HG02763 (cell line): Measurements from ENCODE around the gene IDH2.
"Not testable (repeated sequence)": the region's sequence is repeated elsewhere in the genome, so short reads cannot be mapped to it uniquely, and the experiment has no call there.

Source experiments
- ATAC-seq: cut with Tn5 transposase; IDR thresholded peaks from one replicate; pipeline ENCODE4 v1.9.1; 2021; ENCODE audit warnings: mild to moderate bottlenecking, moderate library complexity; ENCODE audit not compliant: unreplicated experiment

IDH2 gene

DNA sequence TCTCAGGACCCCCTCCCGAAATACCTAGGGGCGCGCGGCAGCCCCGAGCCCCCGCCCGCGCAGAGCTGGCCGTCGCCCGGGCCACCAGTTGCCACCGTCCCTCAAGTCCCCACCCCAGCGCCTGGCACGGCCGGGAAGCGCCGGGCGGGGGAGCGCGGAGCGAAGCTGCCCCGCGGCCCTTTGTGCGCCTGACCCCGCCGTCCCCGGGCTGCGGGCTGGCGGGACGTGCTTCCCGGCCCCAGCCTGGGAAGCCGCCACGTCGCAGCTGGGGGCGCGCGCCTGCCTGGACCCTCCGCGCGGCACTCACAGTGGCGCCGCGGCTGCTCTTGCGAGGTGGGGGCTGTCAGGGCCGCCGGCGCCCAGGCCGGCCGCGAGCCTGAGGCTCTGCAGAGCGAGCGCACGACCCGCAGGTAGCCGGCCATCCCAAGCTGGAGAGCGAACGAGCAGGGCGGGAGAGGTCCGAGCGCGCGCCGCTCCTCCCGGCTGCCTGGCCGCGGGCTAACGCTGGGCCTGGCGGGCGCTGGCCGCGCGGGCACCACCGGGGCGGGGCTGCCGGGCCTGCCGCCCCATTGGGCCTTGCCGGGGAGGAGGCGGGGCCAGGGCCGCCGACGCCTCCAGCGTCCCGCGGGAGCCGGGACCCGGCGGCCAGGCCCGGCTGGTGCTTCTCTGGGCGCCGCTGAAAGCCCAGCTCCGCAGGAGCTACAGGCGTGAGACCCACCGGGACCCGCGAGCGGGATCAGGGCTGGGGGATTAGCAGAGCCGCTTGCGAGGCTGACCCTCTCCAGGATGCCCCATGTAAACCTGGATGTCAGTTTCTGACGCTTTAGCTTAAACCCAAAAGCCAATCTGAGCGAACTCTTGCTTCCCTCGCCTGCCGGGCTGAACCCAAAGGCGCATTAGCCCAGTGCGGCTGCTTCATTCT is at the start of gene IDH2:
IDH2 (minus strand) TSS at position 500 of the 922 bp plus-strand sequence; CDS start at position 422, 78 bp downstream.
- ATAC-seq, result peak; percentile 63

DNA sequence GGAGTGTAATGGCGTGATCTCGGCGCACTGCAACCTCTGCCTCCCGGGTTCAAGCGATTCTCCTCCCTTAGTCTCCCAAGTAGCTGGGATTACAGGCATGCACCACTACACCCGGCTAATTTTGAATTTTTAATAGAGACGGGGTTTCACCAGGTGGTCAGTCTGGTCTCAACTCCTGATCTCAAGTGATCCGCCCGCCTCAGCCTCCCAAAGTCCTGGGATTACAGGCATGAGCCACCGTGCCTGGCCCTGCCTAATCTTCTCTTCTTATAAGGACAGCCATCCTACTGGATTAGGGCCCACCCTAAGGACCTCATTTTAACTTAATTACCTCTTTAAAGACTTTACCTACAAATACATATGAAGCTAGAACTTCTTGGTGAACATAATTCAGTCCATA is 48.3 kb upstream of the IDH2 start:
- ATAC-seq, result not testable (repeated sequence)

DNA sequence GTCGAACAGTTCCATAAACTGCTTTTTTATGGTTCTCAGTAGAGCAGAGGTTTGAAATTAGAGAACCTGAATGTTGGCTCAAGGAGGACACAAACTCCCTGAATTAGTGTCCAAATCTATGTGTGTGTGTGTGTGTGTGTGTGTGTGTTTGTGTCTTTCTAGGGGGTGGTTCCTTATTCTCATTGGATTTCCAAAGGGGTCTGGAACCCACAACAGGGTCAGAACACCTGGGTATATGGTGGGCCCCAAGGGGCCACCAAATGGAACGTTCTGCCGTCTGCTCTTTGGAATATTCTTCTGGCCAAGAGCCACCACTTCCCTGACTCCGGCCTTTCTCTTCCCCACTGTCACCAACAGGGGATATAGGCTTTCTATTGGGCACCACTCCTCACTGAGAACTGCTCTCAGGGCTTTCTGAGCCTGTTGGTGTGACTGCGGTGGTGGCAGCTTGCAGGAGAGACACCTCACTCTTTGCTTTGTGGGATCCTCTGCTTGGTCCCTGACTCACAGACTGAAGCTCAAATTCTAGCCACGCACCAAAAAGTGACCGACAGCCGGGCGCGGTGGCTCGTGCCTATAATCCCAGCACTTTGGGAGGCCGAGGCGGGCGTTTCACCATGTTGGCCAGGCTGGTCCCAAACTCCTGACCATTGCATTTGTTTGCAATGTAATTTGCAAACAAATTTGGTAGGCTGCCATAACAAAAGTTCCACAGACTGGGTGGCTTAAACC is 47.5 kb upstream of the IDH2 start:
- no peak for ATAC-seq

DNA sequence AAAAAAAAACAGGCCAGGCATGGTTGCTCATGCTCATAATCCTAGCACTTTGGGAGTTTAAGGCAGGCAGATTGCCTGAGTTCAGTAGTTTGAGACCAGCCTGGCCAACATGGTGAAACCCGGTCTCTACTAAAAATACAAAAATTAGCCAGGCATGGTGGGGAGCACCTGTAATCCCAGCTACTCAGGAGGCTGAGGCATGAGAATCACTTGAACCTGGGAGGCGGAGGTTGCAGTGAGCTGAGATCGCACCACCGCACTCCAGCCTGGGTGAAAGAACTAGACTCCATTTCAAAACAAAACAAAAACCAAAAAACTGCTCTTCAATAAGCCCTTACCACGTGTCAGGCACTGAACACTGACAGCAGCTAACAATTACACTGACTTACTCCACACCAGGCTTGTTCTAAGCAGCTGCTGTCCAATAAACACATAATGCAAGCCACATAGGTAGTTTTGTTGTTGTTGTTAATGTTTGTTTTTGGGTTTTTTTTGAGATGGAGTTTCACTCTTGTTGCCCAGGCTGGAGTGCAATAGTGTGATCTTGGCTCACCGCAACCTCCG is 44.0 kb upstream of the IDH2 start:
- ATAC-seq, result not testable (repeated sequence)

DNA sequence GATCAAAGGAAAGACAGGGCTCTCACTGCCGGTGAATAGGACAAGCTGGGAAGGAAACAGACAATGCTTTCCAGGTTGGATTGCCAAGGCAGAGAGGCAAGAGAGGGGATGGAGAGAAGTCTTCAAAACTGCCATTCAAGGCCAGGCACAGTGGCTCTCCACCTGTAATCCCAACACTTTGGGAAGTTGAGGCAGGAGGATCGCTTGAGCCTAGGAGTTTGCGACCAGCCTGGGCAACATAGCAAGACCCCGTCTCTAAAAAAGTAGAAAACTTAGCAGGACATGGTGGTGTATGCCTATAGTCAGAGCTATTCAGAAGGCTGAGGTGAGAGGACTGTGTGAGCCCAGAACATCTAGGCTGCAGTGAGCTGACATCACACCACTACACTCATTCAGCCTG is 43.5 kb upstream of the IDH2 start:
- ATAC-seq, result no peak

DNA sequence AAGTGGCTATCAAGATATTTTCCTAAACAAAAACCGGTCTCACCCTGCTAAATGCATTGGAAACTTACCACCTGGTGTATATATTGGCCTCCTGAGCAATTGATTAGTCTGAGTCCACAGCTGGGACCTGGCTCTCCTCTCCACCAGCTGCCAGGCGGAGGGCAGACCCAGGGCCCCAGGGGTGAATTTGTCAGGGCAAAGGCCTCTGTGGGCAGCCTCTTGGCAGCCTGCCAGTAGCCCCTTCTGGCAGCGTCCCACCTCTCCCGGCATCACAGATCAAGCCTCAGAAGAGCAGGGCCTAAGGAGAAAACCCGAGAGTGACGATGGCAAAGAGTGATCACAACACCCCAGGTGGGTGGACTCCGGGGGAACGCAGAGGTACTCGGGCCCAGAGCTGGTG is 43.0 kb upstream of the IDH2 start:
- no peak for ATAC-seq

DNA sequence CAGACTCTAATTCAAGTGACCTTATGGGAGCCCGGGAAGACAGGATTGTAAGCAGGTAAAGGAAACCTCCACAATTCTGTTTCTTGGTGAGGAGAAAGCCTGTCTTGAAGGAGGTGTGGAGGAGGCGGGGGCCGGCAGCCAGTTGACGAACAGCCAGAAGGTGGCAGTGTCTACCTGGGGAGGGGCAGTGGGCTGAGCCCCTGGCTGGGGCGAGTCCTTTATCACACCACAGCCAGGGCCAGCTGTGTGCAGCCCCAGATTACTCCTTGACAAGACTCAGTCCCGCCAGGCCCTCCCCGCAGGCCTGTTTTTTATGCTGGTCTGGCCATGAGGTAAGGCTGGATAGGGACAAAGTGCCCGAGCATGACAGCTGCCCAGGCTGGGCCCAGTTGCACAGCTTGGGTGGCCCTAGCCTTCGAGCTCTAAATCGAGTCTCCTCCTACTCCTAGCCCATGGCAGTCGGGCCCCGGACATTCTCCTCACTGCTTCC is 40.9 kb upstream of the IDH2 start:
- peak; percentile 70 for ATAC-seq

DNA sequence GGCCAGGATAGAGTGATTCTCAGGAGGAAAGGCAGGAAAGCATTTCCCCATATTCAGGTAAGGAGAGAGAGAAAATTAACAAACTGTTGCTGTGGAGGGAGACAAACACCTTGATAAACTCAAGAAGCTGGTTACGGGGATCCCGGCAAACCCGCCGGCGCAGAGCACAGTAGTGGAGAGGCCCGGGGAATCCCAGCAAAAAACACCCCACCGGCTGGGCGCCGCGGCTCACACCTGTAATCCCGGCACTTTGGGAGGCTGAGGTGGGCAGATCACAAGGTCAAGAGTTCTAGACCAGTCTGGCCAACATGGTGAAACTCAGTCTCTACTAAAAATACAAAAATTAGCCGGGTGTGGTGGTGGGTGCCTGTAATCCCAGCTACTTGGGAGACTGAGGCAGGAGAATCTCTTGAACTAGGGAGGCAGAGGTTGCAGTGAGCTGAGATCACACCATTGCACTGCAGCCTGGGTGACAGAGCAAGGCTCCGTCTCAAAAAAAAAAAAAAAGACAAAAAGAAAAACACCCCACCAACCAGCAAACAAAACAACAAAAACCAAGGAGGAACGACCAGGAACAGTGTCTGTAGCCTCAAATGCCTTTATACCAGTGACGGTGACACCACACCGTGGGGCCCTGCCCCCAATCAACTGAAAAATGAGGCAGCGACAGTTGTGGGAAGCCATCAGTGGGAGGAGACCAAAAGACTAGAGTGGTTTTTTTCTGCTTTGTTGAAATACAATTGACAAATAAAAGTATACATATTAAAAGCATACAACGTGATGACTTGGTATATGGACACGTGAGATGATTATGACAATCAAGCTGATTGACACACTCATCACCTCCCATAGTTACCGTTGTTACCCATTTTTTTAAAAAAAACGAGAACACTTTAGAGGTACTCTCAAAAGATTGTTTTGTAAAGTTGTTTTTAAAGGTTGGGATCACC is 40.2 kb upstream of the IDH2 start:
- no peak for ATAC-seq

DNA sequence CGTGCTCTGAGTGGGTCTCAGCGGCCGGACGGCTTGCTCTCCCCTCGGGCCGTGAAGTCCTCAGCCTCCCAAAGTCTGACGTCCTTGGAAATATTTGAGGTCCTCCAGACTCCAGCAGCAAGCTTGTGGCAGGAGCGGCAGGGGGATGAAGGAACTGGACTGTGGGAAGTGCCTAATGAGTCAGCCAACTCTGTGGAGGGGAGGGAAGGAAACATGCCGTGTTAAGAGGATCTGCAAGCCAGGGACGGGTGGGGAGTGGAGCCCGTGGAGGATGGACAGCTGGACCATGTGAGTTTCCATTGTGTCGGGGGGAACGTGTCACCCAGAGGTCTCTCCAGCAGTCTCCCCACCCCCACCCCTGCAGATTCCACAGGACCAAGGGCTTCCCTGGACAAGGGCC is 39.4 kb upstream of the IDH2 start:
- ATAC-seq, result no peak

DNA sequence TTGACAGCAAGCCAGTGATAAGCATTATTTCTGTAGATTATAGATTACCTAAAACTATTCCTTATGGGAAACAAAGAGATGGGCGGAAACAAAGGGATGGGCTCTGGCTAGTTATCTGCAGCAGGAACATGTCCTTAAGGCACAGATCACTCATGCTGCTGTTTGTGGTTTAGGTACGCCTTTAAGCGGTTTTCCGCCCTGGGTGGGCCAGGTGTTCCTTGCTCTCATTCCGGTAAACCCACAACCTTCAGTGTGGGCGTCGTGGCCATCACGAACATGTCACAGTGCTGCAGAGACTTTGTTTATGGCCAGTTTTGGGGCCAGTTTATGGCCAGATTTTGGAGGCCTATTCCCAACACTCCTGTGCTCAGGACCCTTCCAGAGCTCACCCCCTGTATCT is 37.3 kb upstream of the IDH2 start:
- not testable (repeated sequence) for ATAC-seq

DNA sequence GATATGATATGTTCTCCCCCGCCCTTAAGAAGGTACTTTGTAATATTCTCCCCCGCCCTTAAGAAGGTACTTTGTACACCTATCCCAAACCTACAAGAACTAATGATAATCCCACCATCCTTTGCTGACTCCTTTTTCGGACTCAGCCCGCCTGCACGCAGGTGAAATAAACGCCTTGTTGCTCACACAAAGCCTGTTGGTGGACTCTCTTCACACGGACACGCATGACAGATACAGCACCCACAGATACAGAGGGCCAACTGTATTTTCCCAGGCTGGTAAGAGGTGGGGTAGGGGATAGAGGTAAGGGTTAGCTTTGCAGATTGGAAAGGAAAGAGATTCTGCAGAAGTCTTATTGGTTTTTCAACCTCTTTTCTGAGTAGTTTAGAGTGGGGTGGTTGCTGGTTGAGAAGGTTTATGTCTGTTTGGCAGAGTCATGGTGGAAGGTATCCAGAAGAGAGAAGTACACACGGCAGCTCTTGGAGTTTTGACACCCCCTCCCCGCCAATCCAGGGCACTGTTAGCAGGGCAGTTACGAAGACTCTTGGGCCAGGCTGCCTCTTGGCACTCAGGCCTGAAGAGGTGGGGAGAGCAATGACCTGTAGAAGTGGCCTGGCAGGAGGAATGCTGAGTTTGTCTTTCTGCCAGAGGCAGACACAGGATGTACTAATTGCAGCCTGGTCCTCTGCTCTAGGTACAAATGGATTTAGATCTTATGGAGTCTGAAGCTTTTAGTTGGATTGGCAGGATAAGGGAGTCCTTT is 36.0 kb upstream of the IDH2 start:
- ATAC-seq, result no peak

DNA sequence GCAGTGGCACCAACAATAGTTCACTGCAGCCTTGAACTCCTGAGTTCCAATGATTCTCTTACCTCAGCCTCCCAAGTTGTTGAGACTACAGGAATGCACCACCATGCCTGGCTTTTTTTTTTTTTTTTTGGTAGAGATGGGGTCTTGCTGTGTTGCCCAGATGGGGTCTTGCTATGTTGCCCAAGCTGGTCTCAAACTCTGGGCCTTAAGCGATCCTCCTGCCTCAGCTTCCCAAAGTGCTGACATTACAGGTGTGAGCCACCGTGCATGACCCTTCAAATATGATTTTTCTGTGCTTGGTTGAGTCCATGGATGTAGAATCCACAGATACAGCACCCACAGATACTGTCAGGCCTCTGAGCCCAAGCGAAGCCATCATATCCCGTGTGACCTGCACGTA is 30.2 kb upstream of the IDH2 start:
- ATAC-seq, result no peak

DNA sequence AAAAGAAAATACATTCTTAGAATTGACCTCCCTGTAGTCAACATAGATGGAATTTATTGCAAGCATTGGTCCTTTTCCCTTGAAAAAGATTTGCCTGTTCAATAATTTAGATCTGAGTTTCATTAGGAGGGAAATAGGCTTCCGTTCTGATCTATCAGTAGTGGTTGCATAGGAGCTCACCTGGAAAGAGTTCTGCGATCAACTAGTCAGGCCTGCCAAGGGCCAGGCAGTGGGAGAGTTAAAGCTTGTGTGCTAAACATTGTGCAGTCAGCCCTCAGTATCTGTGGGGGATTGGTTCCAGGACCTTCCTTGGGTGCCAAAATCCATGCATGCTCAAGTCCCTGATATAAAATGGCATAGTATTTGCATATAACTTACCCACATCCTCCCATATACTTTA is 29.6 kb upstream of the IDH2 start:
- no peak for ATAC-seq

DNA sequence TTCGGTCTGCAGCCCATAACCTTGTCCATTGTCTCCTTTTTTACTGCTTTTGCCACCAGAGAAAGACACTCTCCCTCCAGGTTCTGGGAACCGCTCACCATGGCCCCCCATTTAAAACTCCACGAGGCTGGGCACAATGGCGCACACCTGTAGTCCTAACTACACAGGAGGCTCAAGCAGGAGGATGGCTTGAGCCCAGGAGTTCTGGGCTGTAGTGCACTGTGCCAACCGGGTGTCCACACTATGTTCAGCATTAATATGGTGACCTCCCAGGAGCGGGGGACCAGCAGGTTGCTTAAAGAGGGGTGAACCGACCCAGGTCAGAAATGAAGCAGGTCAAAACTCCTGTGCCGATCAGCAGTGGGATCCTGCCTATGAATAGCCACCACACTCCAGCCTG is 28.0 kb upstream of the IDH2 start:
- ATAC-seq, result no peak

DNA sequence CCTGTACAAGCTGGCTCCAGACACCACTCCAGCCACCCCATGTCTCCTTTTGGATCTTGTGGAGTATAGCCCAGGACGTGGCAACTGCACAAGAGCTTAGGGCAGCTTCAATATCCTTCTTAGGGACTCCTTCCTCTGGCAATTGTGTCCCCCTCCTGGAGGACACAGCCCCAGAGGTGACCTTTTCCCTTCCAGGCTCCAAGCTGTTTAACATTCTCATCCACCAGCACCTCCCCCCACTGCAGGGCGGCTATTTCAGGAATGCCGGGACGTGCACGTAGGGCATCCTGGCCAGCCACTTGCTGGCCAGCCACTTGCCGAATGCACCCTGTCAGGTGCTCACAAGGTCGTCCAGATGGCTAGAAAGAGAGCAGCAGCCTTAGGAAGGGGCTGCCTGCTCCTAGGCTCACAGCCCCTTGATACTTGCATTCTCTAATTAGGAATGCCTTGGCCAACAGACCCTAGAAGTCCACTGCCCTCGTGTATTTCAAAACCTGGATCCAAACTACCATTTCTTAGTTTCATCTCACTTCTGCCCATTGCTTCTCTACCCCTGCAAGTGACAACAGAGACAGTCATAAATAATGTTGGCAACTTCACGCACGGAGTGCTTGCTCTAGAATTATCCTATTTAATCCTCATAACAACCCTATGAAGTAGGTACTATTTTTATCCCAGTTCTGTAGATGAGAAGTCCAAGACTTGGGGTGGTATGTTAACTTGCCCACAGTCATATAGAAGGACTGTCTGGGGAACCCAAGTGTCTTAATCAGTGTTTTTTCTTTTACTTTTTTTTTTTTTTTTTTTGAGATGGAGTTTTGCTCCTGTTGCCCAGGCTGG is 24.5 kb upstream of the IDH2 start:
- no peak for ATAC-seq

DNA sequence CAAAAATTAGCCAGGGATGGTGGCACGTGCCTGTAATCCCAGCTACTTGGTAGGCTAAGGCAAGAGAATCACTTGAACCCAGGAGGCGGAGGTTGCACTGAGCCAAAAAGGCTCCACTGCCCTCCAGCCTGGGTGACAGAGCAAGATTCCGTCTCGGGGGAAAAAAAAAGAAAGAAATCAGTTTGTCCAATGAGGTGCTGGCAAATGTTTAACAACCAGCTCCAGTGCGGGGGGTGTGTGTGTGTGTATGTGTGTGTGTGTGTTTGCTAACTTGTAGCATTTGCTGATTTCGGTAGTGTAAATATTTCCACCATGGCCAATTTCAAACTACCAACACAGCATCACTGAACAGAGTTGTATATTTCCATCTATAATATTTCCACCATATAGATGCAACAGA is 23.8 kb upstream of the IDH2 start:
- no peak for ATAC-seq

DNA sequence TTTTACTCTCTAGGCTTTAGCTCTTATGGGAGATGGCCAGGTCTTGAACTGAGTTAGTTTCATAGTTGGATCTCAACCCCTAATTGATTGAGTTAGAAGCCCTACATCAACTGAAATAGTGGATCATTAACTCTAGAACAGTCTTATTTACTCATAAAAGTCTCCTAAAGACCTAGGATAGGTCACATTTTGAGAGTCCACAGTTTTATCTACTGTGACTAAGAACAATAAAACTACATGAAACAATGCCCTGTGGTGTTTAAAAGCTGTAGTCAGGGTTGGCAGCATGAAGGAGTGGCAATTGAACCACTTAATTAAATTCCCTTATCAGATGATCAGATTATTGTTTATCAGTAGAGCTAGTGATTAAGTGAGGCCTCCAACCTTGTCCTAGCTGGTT is 22.2 kb upstream of the IDH2 start:
- ATAC-seq, result no peak

DNA sequence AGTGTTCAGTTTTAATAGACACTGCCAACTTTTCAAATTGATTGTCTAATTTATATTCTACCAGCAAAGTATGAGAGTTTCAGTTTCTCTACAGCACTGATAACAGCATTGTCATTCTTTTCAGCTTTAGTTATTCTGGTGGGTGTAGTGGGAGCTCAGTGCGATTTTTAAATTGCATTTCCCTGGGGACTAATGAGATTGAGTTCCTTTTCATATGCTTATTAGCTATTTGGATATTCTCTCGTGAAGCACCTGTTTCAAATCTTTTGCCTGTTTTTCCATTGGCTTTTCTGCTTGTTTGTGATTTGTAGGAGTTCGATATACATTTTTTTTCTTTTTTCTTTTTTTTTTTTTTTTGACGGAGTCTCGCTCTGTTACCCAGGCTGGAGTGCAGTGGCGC is 18.8 kb upstream of the IDH2 start:
- ATAC-seq, result no peak

DNA sequence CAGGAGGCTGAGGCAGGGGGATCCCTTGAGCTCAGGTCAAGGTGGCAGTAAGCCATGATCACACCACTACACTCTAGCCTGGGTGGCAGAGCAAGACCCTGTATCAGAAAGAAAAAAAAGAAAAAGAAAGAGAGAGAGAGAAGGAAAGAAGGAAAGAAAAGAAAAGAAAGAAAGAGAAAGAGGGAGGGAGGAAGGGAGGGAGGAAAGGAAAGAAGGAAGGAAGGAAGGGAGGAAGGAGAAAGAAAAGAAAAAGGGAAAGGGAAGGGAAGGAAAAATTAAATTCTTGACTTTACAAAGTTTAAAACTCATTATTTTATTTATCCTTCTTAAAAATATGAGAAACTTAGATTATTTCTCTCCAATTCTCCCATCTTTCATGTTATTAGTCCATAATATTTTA is 17.1 kb upstream of the IDH2 start:
- ATAC-seq, result no peak
